ENCODE results near the gene CNTN4.

CNTN4 gene

GRCh38 chr3:2153547-2153946 lies 54.9 kb downstream of the CNTN4 start:
- no peak for DNase-seq

DNA sequence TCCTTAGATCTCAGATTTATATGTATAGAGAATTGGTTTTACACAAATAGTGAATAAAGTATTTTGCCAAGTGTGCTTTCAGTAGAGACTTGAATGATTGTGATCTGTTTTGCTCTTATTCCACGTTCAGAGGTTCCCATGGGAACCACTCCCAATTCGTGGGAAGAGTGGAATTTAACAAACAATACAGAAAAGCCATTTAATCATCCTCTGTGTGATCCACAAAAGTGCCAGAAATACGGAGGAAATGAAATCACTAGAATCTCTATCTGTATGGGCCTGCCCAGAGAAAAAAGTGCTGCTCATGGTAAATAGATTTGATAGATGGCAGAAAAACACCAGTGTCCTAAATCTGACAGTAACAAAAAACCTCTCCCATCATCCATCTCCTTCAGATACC lies 56.0 kb downstream of the CNTN4 start:
- DNase-seq = no peak

DNA sequence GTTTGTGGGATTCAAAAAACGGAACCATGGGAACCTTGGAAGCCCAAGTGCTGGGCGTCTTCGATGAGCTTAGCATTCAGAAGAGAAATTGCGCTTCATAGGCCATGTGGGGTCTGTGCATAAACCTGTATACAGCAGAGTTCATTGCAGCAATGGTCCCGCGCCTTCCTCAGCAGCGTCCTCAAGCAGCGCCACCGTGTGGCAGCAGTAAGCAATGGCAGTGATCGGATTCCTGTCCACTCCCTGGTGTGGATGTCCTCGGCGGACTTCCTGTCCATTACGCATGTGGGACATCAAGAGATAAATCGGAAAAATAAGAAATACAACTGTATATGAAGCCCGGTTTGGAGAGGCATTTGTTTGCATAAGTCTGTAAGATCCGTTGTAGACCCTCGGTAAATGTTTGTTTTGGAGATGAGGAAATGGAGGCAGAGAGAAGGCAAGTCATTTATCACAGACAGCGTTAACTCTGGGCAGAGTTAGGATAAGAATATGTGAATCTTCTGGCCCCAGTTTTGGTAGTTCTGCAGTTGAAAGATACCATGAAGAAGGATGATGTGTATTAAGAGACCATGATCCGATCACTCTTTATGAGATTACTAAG lies 57.7 kb downstream of the CNTN4 start:
- DNase-seq = peak; percentile 5

- no peak for DNase-seq
Observed at GRCh38 chr3:2158828-2159227, 60.2 kb downstream of the CNTN4 start.

DNA sequence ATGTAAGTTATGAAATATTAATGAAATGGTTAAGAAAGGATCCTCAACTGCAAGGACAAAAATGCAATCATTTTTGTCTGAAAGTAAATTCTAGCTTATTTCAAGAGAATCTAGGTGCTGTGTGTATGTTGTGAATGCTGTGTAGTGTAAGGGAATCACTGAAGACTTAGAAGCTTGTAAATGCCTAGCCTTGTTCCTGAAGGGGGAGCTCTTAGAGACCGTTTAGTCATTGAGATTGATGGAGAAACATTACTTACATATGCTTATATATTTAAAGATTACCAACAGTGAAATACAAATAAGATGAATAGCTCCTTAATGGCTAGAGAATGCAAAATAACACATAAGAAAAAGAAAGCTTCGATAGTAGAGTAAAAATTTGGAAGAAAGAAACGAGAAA lies 67.9 kb downstream of the CNTN4 start:
- DNase-seq = no peak

DNA sequence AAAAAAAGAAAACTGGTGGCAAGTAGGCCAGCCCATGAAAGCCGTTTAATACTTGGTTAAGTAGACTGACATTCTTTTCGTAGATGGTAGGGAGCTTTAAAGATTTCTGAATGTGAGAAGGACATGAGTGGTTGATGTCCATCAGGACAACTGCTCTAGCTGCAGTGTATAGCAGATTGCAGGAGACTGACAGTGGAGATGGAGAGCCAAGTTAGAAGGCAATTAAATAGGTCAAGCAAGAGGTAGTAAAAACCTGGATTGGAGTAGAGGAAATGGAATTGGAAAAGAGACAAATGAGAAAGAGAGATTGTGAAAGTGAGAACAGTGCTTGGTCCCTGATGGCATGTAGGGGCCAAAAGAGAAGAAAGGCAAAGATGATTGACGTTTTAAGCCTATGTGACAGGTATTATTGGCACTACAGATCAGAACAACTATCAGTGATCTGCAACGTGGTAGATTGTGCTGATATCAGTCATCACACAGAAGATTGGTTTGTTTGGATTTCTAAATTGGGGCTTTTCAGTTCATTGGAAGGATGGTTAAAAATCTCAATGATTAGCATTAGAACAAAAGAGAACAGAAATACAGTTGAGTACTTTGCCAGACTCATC lies 74.0 kb downstream of the CNTN4 start:
- DNase-seq = no peak

DNA sequence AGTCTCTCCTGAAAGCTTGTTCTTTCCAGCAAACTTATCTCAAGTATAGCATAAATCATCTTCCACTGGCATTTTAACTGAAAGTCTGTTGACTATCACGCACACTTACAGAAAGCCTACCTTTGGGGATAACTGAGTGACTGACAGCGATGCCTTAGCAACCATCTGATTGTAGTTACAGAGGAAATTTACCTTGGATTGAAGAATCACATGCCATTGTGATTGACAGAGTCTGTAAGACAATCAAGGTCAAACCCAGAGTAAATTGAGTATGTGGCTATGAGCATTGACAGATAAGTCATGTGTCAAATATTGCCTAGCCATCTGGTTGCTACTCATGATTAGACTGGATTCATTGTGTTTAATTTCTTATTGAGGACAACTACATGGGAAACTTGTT lies 82.0 kb downstream of the CNTN4 start:
- DNase-seq = no peak

- DNase-seq = no peak
Observed at GRCh38 chr3:2198776-2199279, 100.2 kb downstream of the CNTN4 start.

DNA sequence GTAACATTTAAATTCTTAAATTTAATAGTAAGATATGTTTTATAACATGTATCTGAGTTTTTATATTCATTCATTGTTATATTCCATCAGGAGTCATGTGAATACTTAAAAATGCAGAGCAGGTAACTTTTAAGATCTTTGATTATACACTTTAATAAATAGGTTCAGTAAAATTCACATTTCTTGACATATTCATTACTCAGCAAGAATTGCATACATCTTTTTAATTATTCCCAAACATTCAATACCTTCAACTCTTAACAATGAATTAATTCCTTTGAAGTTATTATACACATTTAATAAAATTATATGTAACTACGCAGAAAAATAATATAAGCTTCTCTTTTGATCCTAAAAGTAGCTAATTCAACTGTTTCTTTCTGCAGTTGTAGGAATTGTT lies 105.4 kb downstream of the CNTN4 start:
- DNase-seq = no peak

GRCh38 chr3:2205692-2206091 lies 107.0 kb downstream of the CNTN4 start:
- DNase-seq = no peak

DNA sequence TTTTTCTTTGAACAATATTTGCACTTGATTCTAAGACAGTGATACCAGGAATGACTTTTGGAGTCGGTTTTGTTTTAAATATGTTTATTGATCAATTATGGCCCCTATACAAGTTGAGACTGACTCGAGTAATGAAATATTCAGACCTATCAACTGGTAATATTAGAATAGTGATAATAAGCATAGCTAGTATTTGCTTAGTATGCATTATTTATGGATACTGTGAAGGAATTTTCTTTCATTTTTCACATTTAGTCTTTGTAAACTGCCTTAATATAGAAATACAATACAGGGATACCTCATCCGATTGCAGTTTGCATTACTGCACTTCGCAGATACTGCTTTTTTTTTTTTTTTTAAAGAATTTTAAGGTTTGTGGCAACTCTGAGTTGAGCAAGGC lies 107.9 kb downstream of the CNTN4 start:
- DNase-seq = no peak

DNA sequence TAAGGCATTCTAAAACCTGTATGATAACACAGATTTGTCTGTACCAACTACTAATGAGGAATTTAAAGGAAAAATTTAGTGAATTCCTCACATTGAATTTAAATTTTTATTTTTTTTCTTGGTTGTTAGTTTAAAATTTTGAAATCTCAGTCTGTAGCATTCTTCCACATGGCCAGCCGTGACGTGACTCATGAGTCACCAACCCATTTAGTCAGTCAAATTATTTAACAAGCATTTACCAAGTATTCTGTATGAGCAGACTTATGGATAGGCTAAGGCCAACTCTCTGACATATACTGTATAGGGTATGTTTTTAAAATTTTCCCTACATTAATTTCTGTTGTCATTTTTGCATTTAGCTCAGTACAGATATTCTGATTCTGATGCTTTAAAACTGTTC lies 112.9 kb downstream of the CNTN4 start:
- no peak for DNase-seq

DNA sequence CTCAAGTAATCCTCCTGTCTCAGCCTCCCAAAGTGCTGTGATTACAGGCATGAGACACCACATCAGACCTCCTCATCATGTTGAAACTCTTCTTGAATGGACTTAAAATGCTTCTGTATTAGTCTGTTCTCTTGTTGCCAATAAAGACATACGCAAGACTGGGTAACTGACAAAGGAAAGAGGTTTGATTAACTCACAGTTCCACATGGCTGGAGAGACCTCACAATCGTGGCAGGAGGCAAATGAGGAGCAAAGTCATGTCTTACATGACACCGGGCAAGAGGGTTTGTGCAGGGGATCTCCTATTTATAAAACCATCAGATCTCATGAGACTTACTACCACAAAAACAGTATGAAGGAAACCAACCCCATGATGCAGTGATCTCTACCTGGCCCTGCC lies 113.5 kb downstream of the CNTN4 start:
- DNase-seq = no peak

DNA sequence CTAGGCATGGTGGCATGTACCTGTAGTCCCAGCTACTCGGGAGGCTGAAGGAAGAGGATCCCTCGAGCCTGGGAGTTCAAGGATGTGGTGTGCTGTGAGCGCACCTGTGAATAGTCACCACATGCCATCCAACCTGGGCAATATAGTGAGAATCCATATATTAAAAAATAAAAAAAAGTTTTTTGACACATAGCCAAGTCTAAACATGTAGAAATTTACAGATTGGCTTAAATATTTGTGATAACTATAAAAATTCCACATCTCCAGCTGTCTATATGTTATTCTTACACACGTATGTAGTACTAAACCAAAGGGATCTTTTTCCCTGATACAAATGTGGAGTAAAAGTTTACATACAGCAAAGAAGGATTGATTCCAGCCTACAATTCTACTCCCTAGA lies 119.7 kb downstream of the CNTN4 start:
- no peak for DNase-seq

DNA sequence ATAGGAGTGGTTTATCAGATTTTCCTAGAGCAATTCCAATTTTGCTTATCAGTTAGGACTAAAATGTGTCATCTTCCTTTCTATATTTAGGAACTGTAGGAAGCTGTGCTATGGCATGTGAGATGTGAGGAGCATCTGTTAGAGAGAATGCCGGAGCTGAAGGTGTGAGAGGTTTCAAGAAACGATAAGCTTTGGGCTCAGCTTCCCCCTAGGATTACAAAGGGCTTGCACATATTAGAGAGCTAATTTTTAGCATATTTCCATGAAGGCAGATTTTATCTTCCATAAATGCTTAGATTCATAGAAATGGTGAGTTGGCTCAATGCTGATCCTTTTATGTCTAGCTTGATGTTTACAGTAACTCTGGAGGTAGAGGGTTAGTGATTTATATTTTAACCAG lies 120.2 kb downstream of the CNTN4 start:
- no peak for DNase-seq

DNA sequence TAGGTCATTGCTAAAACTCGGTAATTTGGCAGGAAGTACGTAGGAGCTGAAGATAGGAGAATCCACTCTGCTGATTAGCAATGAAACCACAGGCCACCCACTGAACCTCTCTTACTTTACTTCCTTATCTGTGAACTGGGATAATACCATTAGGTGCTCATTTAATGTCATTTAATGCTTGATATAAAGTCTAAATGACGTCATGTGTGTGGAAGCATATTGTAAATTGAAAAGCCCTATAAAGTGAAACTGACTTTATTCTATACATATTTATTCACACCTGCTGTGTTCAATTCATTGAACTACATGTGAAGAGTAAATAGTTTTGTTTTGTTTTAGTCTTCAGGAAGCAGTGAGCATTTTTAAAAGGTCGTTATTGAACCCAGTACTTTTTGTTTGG lies 137.5 kb downstream of the CNTN4 start:
- DNase-seq = no peak

GRCh38 chr3:2244137-2244536 lies 145.5 kb downstream of the CNTN4 start:
- no peak for DNase-seq

DNA sequence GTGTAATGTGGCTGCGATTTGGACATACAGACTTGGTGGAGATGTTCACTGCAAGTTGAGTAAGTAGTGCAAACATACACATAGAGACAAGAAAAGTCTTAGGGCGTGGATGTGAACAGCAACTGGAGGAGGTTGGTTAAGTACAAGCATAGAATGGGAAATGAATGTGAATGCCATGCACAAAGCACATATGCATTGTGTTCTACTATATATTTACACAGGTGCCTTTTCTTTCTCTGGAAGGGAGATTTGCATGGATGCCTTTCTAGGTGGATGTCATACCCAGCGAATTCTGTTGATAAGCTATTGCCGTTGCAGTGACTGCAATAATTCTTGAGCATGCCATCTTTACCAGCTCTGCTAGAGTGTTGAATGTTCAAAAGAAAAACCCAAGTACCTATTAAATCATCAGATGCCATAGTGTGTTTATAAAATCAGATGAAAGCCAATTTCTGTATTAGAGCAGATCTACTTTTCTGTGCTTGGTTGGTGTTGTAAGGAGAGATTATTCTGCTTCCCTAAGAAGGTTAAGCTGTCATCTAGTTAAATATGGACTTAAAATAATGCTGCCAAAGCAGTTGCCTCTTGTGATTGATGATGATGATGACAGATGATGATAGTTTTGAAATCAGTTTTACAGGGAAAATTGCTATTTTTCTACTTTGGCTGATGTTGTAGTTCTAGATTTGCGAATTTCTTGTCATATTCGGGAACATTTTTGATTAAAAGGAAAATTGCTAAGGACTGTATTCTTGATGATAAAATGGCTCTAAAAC lies 148.4 kb downstream of the CNTN4 start:
- no peak for DNase-seq

DNA sequence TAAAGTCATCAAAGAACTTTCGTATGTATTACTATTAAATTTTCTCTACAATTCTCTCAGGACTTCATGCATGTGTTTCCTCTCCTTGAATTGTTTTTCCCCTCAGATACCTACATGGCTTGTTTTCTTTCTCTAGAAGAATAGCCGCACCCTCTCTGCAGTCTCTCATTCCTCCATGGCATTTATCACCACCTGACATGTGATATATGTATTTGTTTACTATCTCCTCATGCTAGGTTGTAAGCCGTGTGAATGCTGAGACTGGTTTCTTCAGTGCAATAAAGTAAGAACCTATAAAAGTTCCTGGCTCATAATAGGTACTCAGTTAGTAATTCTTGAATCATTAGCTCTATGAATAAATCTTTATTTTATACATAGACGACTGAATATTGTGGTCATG lies 149.2 kb downstream of the CNTN4 start:
- no peak for DNase-seq

- no peak for DNase-seq
Observed at GRCh38 chr3:2250783-2251182, 152.1 kb downstream of the CNTN4 start.

- DNase-seq = no peak
Observed at GRCh38 chr3:2261747-2262146, 163.1 kb downstream of the CNTN4 start.

DNA sequence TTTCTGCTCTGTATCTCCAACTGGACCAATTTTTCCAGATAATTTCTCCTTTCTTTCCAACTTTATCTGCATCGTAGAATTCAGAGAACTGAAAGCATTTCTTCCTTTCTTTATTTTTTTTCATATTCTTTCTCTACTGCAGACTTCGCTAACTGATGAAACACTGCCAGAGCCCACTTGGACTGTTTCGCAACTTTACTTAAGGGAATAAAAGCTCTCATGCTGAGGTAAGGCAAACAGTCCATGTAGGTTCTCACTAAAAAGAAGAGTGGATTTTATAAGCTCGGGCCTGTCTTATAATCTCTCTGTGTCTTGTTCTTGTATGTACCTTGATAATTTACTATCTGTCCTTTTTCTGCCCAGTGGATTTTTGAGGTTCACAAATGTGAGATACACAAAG lies 163.5 kb downstream of the CNTN4 start:
- no peak for DNase-seq

GRCh38 chr3:2266606-2267005 lies 167.9 kb downstream of the CNTN4 start:
- DNase-seq = no peak

DNA sequence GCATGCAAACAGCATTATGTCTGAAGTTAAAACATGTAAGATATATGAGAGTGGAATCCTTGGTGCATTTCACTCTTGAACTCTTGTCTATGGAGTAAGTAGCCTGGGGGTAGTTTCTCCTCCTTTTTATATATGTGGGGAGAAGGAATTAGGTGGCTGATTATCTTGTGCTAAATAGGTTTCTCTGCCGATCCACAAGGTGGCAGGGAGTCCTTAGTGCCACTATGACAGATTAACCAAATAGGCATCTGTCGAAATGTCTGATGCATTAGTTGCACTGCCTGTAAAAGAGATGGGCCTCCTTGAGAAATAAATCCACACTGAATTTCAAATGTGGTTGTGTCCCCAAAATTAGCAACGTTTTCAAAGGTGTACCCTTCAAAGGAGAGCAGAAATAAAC lies 170.1 kb downstream of the CNTN4 start:
- no peak for DNase-seq

Data from stimulated activated CD4-positive, alpha-beta T cell treated with anti-CD3 and anti-CD28 coated beads, Interleukin-1b, Interleukin-23, amount 100 ng/mL, for 48 hours (primary cell).